Neural cell (in vitro differentiated cells): Measurements from ENCODE around the gene DNAH6. TPM values are rescaled to one million over a fixed set of nuclear protein-coding genes. Genes with fewer than 3 reads are reported as not detected.

Experiments
- H2AFZ ChIP-seq: fragments of 200-600, 300-800 bp; sonication (generic), shearing (Covaris generic); 2 replicates; pipeline ENCODE4 v1.6.0; 2014; ENCODE audit warnings: low read depth, mild to moderate bottlenecking, antibody characterized with exemption, low read length, moderate library complexity
- H3F3A ChIP-seq: fragments of 200-600 bp; shearing (Covaris generic); 2 replicates; pipeline ENCODE4 v1.6.1; 2016; ENCODE audit warnings: mild to moderate bottlenecking, moderate library complexity, mixed read lengths, antibody characterized with exemption, low read length; ENCODE audit not compliant: insufficient read depth, poor library complexity, severe bottlenecking
- H3K27ac ChIP-seq: fragments of 200-600, 300-800 bp; sonication (generic), shearing (Covaris generic); 2 replicates; pipeline ENCODE4 v1.5.1; 2014; ENCODE audit warnings: mild to moderate bottlenecking, low read length, moderate library complexity
- H3K27me3 ChIP-seq: fragments of 300-800, 200-600 bp; sonication (generic), shearing (Covaris generic); 2 replicates; pipeline ENCODE4 v1.6.0; 2014; ENCODE audit warnings: mild to moderate bottlenecking, low read depth, low read length, moderate library complexity; ENCODE audit not compliant: insufficient read depth
- H3K36me3 ChIP-seq: fragments of 300-800, 200-600 bp; sonication (generic), shearing (Covaris generic); 2 replicates; pipeline ENCODE4 v1.5.1; 2014; ENCODE audit warnings: mild to moderate bottlenecking, antibody characterized with exemption, low read length, moderate library complexity; ENCODE audit not compliant: insufficient read depth
- H3K4me2 ChIP-seq: fragments of 300-800, 200-600 bp; sonication (generic), shearing (Covaris generic); 2 replicates; pipeline ENCODE4 v1.6.0; 2014; ENCODE audit warnings: mild to moderate bottlenecking, low read length
- H3K4me3 ChIP-seq: fragments of 300-800, 200-600 bp; sonication (generic), shearing (Covaris generic); 2 replicates; pipeline ENCODE4 v1.5.1; 2014; ENCODE audit warnings: mild to moderate bottlenecking, low read length, moderate library complexity
- H3K79me2 ChIP-seq: fragments of 200-600 bp; shearing (Covaris generic); replicated peaks from 2 replicates; pipeline ENCODE4 v1.6.0; 2014; ENCODE audit warnings: mild to moderate bottlenecking, low read length, moderate library complexity; ENCODE audit not compliant: insufficient read depth
- H3K9ac ChIP-seq: fragments of 300-800, 200-600 bp; sonication (generic), shearing (Covaris generic); 2 replicates; pipeline ENCODE4 v1.6.1; 2016; ENCODE audit warnings: mild to moderate bottlenecking, low read length, mixed read lengths
- H3K9me2 ChIP-seq: fragments of 200-600 bp; shearing (Covaris generic); 2 replicates; pipeline ENCODE4 v1.6.1; 2016; ENCODE audit warnings: mild to moderate bottlenecking, low read length, mixed read lengths; ENCODE audit not compliant: insufficient read depth
- H3K9me3 ChIP-seq: fragments of 200-600, 300-800 bp; sonication (generic), shearing (Covaris generic); 2 replicates; pipeline ENCODE4 v1.6.1; 2016; ENCODE audit warnings: mild to moderate bottlenecking, mixed run types, low read length, moderate library complexity, mixed read lengths
- H4K20me1 ChIP-seq: fragments of 200-600 bp; shearing (Covaris generic); 2 replicates; pipeline ENCODE4 v1.6.1; 2016; ENCODE audit warnings: mild to moderate bottlenecking, mixed run types; ENCODE audit not compliant: insufficient read depth
- CTCF ChIP-seq: fragments of 450-650 bp; IDR thresholded peaks from 2 replicates; pipeline ENCODE4 v1.5.1; 2014; ENCODE audit warnings: antibody characterized with exemption, mild to moderate bottlenecking, moderate library complexity; ENCODE audit not compliant: poor library complexity, severe bottlenecking
- EP300 ChIP-seq: fragments of 450-650 bp; conservative IDR thresholded peaks from 2 replicates; pipeline ENCODE4 v1.6.1; 2014; ENCODE audit warnings: antibody characterized with exemption, mild to moderate bottlenecking, moderate library complexity; ENCODE audit not compliant: poor library complexity, severe bottlenecking
- EZH2 ChIP-seq: fragments of 200-600, 300-800 bp; shearing (Covaris generic), sonication (generic); IDR thresholded peaks from 2 replicates; pipeline ENCODE4 v1.6.1; 2014; ENCODE audit warnings: antibody characterized with exemption, low read length, borderline replicate concordance, mild to moderate bottlenecking; ENCODE audit not compliant: insufficient read depth, poor library complexity, severe bottlenecking
- MXI1 ChIP-seq: fragments of 450-650 bp; conservative IDR thresholded peaks from 2 replicates; pipeline ENCODE4 v1.6.1; 2014; ENCODE audit warnings: antibody characterized with exemption, mild to moderate bottlenecking; ENCODE audit not compliant: poor library complexity, severe bottlenecking
- POLR2AphosphoS5 ChIP-seq: IDR thresholded peaks from 2 replicates; pipeline ENCODE4 v1.6.1; 2012
- RAD21 ChIP-seq: fragments of 450-650 bp; conservative IDR thresholded peaks from 2 replicates; pipeline ENCODE4 v1.6.1; 2014; ENCODE audit warnings: antibody characterized with exemption, mild to moderate bottlenecking, moderate library complexity
- SMC3 ChIP-seq: fragments of 450-650 bp; conservative IDR thresholded peaks from 2 replicates; pipeline ENCODE4 v1.6.1; 2014; ENCODE audit warnings: antibody characterized with exemption, mild to moderate bottlenecking, moderate library complexity; ENCODE audit not compliant: poor library complexity
- TAF1 ChIP-seq: IDR thresholded peaks from 2 replicates; pipeline ENCODE4 v1.6.1; 2012; ENCODE audit warnings: low read depth
- polyA plus RNA-seq: library from polyadenylated mRNA; depleted of rRNA; stranded (reverse); fragments of >200 nt; gene quantifications from 2 replicates; pipeline ENCODE4 v1.2.3, GENCODE V29; 2014
- TF ChIP-seq, protein P1 (sequence below): IDR thresholded peaks from 2 replicates; pipeline ENCODE4 v1.6.1; 2012; ENCODE audit warnings: borderline replicate concordance

The DNAH6 gene
- polyA plus RNA-seq, 1 donor from 2014 or later, result 2.1 TPM

DNA sequence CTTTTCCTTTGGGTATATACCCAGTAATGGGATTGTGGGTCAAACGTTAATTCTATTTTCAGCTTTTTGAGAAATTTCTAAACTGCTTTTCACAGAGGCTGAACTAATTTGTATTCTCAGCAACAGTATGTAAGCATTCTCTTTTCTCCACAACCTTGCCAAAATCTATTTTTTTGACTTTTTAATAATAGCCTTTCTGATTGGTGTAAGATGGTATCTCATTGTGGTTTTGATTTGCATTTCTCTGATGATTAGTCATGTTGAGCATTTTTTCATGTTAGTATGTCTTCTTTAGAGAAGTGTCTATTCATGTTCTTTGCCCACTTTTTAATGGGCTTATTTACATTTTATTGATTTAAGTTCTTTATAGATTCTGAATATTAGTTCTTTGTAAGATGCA lies 219.1 kb downstream of the DNAH6 start:
- Histone ChIP-seq H3K27ac (no peak overlapping the region), H3K27me3 (no peaks in the 10 kb centered on the region)

DNA sequence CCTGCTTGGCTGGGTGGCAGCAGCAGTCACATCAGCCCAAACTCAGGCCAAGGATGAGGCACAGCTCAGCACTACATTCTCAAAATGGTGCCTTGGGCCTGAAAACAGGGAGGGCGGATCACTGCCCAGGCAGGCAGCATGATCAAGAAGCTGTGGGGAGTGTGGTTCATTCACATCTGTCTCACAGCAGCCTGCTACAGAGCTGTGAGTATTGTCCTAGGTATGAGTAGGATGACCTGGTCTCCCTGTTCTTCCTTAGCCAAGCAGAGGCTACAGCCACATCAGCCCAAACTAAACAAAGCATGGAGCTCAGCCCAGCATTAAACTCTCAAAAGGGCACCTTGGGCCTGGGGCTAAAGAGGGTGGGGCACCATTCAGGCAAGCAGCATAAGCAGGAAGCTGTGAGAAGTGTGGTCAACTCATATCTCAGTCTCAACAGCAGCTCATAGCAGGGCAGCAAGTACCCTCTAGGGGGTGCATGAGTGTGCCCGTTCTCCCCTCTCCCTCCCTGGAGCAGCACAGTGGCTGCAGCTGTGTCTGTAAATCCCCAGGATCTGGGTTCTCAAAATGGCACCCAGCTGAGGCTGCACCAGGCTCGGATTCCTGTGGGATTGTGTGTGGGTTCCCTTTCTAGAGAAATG lies 225.0 kb downstream of the DNAH6 start:
- no peak overlapping the region for H3K4me2 ChIP-seq
- no peaks in the 10 kb centered on the region for H3K79me2 ChIP-seq
- no peaks in the 10 kb centered on the region for H3K9me2 ChIP-seq
- no peaks in the 10 kb centered on the region for H3K27me3 ChIP-seq
- H2AFZ ChIP-seq, result no peak overlapping the region
- no peaks in the 10 kb centered on the region for H3K9me3 ChIP-seq
- no peak overlapping the region for H3K27ac ChIP-seq
- no peak overlapping the region for H3K9ac ChIP-seq
- TF ChIP-seq, protein P1, sequence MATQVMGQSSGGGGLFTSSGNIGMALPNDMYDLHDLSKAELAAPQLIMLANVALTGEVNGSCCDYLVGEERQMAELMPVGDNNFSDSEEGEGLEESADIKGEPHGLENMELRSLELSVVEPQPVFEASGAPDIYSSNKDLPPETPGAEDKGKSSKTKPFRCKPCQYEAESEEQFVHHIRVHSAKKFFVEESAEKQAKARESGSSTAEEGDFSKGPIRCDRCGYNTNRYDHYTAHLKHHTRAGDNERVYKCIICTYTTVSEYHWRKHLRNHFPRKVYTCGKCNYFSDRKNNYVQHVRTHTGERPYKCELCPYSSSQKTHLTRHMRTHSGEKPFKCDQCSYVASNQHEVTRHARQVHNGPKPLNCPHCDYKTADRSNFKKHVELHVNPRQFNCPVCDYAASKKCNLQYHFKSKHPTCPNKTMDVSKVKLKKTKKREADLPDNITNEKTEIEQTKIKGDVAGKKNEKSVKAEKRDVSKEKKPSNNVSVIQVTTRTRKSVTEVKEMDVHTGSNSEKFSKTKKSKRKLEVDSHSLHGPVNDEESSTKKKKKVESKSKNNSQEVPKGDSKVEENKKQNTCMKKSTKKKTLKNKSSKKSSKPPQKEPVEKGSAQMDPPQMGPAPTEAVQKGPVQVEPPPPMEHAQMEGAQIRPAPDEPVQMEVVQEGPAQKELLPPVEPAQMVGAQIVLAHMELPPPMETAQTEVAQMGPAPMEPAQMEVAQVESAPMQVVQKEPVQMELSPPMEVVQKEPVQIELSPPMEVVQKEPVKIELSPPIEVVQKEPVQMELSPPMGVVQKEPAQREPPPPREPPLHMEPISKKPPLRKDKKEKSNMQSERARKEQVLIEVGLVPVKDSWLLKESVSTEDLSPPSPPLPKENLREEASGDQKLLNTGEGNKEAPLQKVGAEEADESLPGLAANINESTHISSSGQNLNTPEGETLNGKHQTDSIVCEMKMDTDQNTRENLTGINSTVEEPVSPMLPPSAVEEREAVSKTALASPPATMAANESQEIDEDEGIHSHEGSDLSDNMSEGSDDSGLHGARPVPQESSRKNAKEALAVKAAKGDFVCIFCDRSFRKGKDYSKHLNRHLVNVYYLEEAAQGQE, result no peak
- no peak for TF ChIP-seq EP300
- TF ChIP-seq RAD21, result no peak
- TF ChIP-seq MXI1, result no peak
- no peak for TF ChIP-seq EZH2
- no peak for TF ChIP-seq POLR2AphosphoS5
- no peak for TF ChIP-seq TAF1
- no peak for TF ChIP-seq CTCF
- TF ChIP-seq SMC3, result no peak
- H3F3A ChIP-seq, result no peaks in the 10 kb centered on the region
- H3K36me3 ChIP-seq, result no peaks in the 10 kb centered on the region
- no peak overlapping the region for H3K4me3 ChIP-seq
- H4K20me1 ChIP-seq, result no peaks in the 10 kb centered on the region

More for the DNA sequence above, 219.1 kb downstream of the DNAH6 start:
- Histone ChIP-seq H2AFZ (no peak overlapping the region), H3K4me2 (no peak overlapping the region), H3K9ac (no peak overlapping the region), H3K9me2 (no peaks in the 10 kb centered on the region), H3F3A (no peaks in the 10 kb centered on the region), H4K20me1 (no peaks in the 10 kb centered on the region), H3K9me3 (no peaks in the 10 kb centered on the region), H3K79me2 (no peaks in the 10 kb centered on the region), H3K36me3 (no peaks in the 10 kb centered on the region), H3K4me3 (no peak overlapping the region)
- TF ChIP-seq RAD21 (no peak), CTCF (no peak), EZH2 (no peak), TAF1 (no peak), POLR2AphosphoS5 (no peak), EP300 (no peak)
- TF ChIP-seq, protein P1, result no peak
